ENCODE measurements around the gene NTNG1. TPM values are rescaled to one million over a fixed set of nuclear protein-coding genes. Genes with fewer than 3 reads are reported as not detected.

The NTNG1 gene
- total RNA-seq, 2 experiments from 2014 or later: not detected

- H3K4me1 Mint-ChIP-seq (ENCODE audit: low read depth): no peaks in the 10 kb centered on the region
- no peak for TF ChIP-seq CTCF (IDR thresholded peaks at IDR 0.05)
- intact Hi-C loops (cut with DNase I, micrococcal nuclease): no loop called here
- ChIA-PET POLR2A (no interaction called here), CTCF (no interaction called here)
- Histone ChIP-seq H3K27ac (ENCODE audit: low read depth in 1 of 2, low read length in 2 of 2) (no peak overlapping the region), H3K9me3 (ENCODE audit: control insufficient read depth in 1 of 2, insufficient read depth in 1 of 2, low read length in 2 of 2) (no peaks in the 10 kb centered on the region), H3K4me3 (ENCODE audit: low read length) (no peak overlapping the region), H3K27me3 (ENCODE audit: control insufficient read depth in 1 of 2, insufficient read depth in 2 of 2, low read length in 2 of 2) (no peaks in the 10 kb centered on the region), H3K36me3 (ENCODE audit: insufficient read depth, low read length) (no peaks in the 10 kb centered on the region), H3K4me1 (ENCODE audit: insufficient read depth, low read length) (no peaks in the 10 kb centered on the region)
- H3K36me3 Mint-ChIP-seq (ENCODE audit: low read depth): no peaks in the 10 kb centered on the region
- H3K27ac Mint-ChIP-seq: no peak overlapping the region
- ATAC-seq (ENCODE audit: poor library complexity) (no peak), DNase-seq (no peak)
- no peaks in the 10 kb centered on the region for H3K27me3 Mint-ChIP-seq
- H3K4me3 Mint-ChIP-seq: no peak overlapping the region
- no peaks in the 10 kb centered on the region for H3K9me3 Mint-ChIP-seq
These were observed 47.3 kb downstream of the NTNG1 start for GRCh38 chr1:107188160-107188559.

GRCh38 chr1:107194380-107194779, 53.5 kb downstream of the NTNG1 start:
- Histone ChIP-seq H3K4me3 (ENCODE audit: low read length) (no peak overlapping the region), H3K9me3 (ENCODE audit: control insufficient read depth in 1 of 2, insufficient read depth in 1 of 2, low read length in 2 of 2) (no peaks in the 10 kb centered on the region), H3K27ac (ENCODE audit: low read depth in 1 of 2, low read length in 2 of 2) (no peak overlapping the region), H3K4me1 (ENCODE audit: insufficient read depth, low read length) (no peaks in the 10 kb centered on the region), H3K36me3 (ENCODE audit: insufficient read depth, low read length) (no peaks in the 10 kb centered on the region), H3K27me3 (ENCODE audit: control insufficient read depth in 1 of 2, insufficient read depth in 2 of 2, low read length in 2 of 2) (no peaks in the 10 kb centered on the region)
- Mint-ChIP-seq H3K27me3 (no peaks in the 10 kb centered on the region), H3K4me1 (ENCODE audit: low read depth) (no peaks in the 10 kb centered on the region), H3K27ac (no peak overlapping the region), H3K36me3 (ENCODE audit: low read depth) (no peaks in the 10 kb centered on the region), H3K9me3 (no peaks in the 10 kb centered on the region), H3K4me3 (no peak overlapping the region)
- intact Hi-C loops (cut with DNase I, micrococcal nuclease): no loop called here
- ATAC-seq (ENCODE audit: poor library complexity) (no peak), DNase-seq (no peak)
- no peak for TF ChIP-seq CTCF (IDR thresholded peaks at IDR 0.05)
- CTCF ChIA-PET: no interaction called here
- POLR2A ChIA-PET: no interaction called here

GRCh38 chr1:107195476-107195875, 54.6 kb downstream of the NTNG1 start:
- Histone ChIP-seq H3K36me3 (ENCODE audit: insufficient read depth, low read length) (no peaks in the 10 kb centered on the region), H3K4me3 (ENCODE audit: low read length) (no peak overlapping the region), H3K27me3 (ENCODE audit: control insufficient read depth in 1 of 2, insufficient read depth in 2 of 2, low read length in 2 of 2) (no peaks in the 10 kb centered on the region), H3K4me1 (ENCODE audit: insufficient read depth, low read length) (no peaks in the 10 kb centered on the region), H3K27ac (ENCODE audit: low read depth in 1 of 2, low read length in 2 of 2) (no peak overlapping the region), H3K9me3 (ENCODE audit: control insufficient read depth in 1 of 2, insufficient read depth in 1 of 2, low read length in 2 of 2) (no peaks in the 10 kb centered on the region)
- Mint-ChIP-seq H3K36me3 (ENCODE audit: low read depth) (no peaks in the 10 kb centered on the region), H3K27me3 (no peaks in the 10 kb centered on the region), H3K4me1 (ENCODE audit: low read depth) (no peaks in the 10 kb centered on the region), H3K4me3 (no peak overlapping the region), H3K27ac (no peak overlapping the region), H3K9me3 (no peaks in the 10 kb centered on the region)
- ChIA-PET POLR2A (no interaction called here), CTCF (no interaction called here)
- intact Hi-C loops (cut with DNase I, micrococcal nuclease): no loop called here
- DNase-seq (no peak), ATAC-seq (ENCODE audit: poor library complexity) (no peak)
- no peak for TF ChIP-seq CTCF (IDR thresholded peaks at IDR 0.05)

Data from CD4-positive, alpha-beta T cell (primary cell).